Stimulated activated CD8-positive, alpha-beta memory T cell treated with anti-CD3 and anti-CD28 coated beads, Interleukin-12 subunit alpha, Interleukin-12 subunit beta, amount 100 ng/mL, for 24 hours (primary cell): ENCODE results near the gene PALD1.

Experiments
- DNase-seq: peaks from one replicate; pipeline ENCODE4 v3.0.0-alpha.2; 2020; ENCODE audit errors: extremely low read depth

The PALD1 gene

DNA sequence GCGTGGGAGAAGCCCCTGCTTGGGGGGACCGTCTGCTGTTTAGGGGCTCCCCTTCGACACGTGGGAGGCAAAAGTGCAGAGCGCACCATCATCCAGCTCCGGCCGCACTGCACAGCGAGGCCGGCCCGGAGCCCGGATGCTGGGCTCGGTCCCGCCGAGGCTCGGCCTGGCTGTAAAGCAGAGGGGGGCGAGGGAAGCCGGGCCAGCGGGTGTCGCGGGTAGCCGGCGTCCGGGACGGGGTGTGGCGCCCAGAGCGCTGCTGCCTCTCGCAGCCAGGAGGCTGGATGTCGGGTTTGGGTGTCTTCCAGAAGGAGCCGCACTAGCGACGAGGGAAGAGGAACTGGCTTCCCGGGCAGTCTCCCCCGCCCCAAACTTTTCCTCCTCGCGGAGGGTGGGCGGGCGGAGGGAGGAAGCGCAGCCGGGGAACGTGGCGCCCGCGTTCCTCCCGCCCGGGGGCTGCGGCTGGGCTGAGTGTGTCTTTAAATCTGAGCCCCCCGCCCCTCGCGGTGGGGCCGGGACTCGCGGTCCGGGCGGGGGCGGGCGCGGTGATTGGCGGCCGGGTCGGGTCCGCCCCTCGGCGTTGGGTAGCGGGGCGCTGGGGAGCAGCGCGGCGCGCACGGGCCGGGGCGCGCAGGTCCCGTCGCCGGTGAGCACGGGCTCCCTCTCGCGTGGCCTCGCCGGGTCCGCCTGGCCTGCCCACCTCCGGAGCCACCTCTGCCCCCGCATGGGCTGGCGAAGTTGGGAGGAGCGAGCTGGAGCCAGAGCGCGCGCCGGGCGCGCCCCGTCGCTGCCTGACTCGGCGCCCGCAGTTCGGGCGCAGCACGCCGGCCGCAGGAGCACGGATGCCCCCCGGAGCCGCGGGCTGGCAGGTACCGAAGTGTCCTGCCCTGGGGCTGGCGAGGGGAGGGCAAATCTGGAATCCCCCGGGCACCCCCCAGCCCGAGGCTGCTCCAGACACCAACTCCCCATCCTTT lies at the start of gene PALD1:
Gene PALD1 (plus strand): TSS at position 577 of the 974 bp plus-strand sequence. CDS start 47,185 bp downstream, outside the sequence.
- no peak for DNase-seq

DNA sequence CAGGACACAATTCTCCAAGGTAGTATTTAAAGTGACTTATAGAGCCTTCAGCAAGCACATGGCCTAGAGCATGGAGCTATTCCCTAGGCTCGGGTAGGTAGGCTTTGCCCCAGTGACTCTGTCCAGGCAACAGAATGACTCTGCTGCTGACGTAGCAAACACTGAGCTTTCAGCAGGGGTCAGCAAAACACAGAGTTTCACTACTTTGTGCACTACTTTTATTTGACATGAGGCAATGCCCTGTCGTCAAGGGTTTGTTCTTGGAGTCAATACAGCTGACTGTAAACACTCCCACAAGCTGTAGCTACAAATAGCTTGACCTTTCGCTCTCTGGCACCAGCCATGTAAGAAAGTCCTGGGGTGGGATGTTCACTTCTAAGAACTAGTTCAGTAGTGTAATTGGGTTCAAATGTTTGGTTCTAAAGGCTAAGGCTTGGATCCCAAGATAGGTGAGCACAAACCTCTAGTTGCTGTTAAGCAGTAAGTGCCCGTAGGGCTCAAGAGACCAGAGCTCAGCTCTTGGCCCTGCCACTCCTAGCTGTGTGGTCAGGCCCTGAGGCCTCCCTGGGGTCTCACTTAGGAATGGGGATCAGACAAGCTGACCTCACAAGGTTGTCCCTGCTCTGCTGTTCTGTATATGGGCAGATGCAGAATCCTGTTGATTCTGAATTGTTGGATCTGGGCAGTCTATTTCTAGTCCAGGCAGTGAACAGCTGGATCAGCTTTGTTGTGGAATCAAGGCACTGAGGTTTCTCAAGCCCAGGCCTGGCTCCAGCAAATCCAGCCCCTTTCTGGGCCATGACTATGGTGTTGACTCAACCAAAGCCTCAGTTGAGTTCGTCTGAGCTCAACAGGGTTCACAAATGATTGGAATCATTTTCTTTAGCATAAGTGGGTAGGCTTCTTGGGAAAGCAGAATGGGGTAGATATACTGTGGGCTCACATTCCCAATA lies 47.8 kb upstream of the PALD1 start:
- DNase-seq, result no peak

DNA sequence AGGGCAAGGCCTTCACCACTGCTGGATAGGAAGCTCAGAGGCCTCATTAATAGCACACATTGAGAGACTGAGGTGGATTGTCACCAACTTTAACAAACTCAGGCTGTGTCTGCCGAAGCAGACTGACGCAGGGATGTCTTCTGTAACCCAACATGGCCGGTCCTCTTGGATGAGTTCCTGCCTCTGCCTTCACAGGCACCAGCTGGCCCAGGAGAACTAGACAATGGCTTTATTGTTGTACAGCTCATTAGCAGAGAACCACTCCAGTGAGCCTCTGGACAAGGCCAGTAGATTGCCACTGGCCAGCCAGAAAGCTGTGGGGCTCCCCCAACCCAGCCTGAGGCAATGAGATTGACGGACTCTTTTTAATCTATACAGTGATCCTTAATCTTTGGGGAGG lies 46.5 kb upstream of the PALD1 start:
- no peak for DNase-seq

DNA sequence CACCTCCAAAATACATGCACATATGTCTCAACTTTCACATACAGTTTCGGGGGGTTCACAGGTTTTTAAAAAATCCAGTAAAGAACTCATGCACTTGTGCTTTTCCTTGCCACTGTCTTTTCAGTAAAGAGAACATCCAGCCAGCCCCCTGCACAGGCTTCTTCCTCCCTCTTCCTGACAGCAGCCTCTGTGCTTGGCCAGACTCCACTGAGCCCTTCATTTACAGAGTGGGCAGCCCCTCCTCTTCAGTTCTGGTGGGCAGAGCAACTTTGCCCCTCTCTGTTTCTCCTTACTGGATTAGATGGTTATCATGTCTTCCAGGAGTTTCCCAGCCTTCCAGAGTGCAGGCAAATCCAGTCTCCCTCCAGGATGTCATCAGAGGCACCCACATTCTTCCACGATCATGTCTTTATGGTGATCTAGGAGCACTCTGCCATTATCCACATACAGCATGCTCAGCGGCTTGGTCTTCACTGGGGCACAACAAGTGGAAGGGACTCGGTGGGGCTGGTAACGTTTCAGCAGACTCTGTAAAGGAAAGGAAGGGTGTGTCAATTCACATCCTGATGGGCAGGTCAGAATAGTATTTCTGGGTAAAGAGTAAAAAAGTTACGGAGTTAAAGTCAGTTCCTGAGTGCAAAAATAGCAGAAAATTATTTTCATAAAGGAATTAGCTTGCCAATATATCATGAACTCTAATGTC lies 45.9 kb upstream of the PALD1 start:
- DNase-seq, result no peak

DNA sequence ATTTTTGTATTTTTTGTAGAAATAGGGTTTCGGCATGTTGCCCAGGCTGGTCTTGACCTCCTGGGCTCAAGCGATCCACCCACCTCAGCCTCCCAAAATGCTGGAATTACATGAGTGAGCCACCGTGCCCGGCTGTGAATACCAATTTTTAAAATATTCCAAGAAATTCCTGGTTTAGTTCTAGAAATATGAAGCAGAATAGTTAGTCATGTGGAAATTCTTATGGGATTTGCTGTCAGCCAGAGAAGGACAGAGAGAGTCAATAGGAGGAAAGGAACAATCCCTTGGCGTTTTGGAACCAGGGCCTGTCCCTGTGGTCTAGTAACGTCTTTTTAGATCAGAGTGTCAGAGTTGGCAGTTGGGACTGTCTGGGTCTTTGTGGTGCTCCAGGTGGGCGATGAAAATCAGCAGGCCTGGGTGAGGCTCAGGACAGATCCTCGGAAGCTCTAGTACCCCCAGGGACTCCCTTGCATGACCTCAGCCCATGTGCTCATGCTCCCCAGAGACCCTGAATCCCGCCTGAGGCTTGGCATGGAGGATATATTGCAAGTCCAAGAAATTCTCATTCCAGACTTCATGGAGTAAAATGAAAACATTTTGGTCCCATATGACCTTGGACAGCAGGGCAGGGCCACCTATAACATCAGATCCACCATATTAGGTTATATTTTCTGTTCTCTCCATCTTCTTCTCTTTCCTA lies 44.8 kb upstream of the PALD1 start:
- no peak for DNase-seq

DNA sequence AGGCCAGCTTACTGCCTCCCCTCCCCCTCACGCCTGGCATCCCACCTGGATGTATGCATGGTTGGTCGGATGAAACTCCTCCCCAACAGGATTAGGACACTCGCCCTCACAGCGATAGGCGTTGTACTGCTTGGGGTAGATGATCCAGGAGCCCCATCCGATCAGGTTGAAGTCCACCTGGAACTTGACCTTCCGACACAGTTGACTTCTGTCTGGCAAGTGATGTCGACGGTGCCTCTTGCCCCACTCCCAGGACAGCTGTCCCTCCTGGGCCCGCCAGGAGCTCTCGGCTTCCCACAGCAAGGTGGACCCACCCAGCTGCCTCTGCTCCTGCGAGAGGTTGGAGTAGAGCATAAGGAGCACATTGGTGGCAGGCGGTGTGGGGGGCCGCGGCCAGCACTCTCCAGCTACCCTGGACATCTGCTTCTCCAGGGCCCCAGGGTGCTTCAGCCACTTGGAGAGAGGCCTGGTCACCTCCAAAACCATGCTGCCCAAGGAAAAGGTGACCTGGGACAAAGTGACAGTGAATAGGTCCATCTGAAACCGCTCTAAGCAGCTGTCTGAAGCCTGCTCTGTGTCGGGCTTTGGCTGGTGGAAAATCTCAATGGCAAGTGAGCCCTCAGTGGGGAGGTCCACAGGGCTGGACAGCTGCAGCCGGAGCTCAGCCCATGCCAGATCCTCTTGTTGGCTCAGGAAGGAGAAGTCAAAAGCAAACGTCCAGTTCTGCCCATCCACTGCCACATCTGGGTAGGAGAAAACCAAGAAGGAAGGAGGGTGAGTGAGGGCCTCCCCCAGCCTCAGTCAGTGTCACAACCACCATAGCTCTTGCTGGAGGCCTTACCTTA lies 43.1 kb upstream of the PALD1 start:
- DNase-seq, result no peak

DNA sequence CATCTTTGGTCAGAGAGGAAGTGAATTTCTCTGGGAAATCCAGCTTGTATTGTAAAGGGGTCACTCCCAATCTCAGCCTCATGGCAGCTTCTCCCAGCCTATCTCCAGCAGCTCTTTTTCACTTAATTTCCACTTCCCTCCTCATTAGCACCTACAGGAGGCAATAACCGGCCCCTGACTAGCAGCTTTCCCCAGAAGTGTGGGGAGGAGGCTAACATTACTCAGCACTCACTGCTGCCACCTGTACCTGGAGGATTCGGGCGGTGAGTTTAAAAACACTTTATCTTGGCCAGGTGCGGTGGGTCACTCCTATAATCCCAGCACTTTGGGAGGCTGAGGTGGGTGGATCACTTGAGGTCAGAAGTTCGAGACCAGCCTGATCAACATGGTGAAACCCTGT lies 40.8 kb upstream of the PALD1 start:
- DNase-seq, result no peak

DNA sequence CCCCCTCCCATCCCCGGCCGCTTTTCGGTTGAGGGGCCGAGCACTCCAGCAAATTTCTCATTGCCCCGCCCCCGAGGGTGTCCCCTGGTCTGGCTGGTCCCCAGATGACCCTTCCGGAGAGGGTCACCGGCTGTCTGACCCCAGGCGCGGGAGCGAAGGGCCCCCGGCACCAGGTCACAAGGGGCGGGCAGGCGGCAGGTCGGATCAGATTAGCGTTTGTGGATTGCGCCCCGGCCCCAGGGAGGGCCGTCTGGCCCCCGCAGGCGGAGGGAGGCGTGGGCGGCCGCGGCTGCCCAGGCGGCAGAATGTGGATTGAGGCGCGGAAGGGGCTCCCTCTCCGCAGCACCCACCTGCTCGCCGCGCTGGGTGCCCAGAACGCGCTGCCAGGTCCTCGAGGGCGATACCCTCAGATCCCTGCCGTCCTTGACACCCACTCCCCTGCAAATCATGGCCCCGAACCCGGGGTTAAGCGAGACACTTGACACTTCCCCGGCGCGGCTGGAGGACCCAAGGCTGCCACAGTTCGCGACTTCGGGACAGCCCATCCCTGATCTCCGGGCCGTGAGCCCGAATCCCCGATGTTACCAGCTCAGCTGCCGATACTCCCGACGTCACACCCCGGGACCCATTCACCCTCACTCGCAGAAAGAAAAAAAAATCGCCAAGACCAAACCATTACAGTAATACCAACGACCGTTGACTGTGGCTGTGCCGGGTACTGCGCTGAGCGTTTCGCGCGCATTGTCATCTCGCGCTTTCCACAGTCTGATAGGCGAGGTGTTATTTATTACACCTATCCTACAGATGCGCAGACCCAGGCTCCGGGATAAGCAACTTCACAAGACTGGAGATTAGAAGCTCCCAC lies 38.0 kb upstream of the PALD1 start:
- no peak for DNase-seq

DNA sequence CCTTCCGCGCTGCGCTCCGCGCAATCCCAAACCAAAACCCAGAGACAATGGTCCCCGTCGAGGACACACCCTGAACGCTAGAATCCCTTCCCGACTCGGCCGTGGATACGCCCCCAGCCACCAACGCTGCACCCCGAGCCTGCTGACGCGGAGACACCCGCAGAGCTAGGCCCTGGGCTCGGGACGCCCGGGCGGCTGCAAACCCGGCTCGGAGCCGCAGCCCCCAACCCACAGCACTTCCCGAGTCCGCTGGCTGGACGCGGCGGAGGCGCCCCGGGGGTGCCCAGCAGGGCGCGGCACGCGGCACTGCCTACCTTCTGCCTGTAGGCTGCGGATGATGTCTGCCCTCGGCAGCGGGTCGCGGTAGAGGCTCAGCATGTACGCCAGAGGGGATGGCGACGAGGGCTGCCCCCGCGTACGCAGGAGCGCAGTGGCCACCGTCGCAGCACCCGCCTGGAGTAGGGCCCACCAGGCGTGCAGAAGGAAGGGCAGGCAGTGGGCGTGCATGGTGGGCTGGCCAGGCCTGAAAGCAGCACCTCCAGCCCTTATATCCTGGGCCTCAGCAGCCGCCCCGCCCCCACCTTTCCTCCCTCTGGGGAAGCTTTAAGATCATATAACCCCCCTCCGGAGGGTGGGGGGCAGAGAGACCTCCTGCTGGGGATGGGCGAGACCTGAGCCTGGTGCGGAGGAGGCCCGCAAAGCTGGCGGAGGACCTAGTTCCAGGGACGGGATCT lies 37.2 kb upstream of the PALD1 start, which contains the start of gene NODAL:
Gene NODAL (minus strand): TSS at position 521 of the 734 bp plus-strand sequence. CDS start 14 bp downstream, at position 507.
- no peak for DNase-seq

DNA sequence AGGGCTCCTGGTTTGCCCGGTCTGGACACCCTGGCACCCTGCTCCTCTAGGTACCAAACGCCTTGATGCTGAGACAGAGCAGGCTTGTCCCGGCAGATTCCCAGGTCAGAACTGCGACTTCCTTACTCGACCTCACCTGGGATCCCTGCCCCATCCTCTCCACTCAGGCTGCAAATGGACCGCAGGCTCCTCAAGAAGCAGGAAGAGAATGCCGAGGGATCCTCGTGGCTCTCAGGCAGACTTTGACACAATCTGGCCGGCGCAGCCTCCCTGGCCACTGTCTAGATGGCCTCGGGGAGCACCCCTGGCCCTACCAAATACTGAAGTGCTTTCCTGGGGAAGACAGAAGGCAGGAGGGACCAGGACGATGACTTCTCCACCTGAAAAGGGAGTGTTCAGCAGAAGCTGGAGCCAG lies 36.7 kb upstream of the PALD1 start:
- DNase-seq, result no peak

DNA sequence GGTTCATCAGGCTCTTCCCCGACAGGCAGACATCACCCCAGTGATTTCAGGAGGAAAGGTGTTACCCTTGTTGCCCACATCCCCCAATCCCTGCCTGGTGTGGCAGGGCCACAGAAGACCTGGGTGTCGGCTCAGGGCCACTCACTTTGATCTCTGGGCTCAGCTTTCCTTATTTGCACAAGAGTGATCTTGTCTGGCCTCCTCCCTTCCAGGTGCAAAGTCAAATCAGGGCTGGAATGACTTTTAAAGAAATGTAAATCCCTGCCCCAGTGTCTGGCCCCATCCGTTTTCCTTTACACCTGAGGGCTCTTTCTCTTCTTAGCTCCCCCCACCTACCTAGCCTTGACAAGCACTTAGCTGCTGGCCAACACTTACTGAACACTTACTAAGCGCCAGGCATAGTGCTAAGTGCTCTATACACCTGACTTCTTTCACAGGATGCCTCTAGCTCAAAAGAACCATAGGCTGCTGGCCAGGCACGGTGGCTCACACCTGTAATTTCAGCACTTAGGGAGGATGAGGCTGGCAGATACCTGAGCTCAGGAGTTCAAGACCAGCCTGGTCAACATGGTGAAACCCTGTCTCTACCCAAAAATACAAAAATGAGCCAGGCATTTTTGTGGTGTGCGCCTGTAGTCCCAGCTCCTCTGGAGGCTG lies 36.1 kb upstream of the PALD1 start:
- no peak for DNase-seq

DNA sequence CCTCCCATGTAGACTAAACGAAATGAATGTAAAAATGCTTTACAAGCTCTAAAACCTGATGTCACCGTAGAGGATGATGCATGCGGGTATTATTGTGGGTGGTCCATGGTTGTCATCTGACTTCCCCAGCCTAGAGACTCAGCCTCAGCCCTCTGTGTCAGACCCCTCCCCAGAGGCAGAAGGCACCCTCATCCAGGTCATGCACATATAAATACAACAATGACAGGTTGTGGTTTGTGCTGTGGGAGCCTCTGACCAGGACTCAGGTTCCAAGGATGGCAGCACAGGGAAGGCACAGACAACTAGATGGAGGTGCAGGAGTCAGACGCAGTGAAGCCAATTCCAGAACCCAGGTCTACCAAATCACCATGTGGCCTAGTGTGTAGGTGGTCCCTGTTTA lies 33.8 kb upstream of the PALD1 start:
- no peak for DNase-seq

DNA sequence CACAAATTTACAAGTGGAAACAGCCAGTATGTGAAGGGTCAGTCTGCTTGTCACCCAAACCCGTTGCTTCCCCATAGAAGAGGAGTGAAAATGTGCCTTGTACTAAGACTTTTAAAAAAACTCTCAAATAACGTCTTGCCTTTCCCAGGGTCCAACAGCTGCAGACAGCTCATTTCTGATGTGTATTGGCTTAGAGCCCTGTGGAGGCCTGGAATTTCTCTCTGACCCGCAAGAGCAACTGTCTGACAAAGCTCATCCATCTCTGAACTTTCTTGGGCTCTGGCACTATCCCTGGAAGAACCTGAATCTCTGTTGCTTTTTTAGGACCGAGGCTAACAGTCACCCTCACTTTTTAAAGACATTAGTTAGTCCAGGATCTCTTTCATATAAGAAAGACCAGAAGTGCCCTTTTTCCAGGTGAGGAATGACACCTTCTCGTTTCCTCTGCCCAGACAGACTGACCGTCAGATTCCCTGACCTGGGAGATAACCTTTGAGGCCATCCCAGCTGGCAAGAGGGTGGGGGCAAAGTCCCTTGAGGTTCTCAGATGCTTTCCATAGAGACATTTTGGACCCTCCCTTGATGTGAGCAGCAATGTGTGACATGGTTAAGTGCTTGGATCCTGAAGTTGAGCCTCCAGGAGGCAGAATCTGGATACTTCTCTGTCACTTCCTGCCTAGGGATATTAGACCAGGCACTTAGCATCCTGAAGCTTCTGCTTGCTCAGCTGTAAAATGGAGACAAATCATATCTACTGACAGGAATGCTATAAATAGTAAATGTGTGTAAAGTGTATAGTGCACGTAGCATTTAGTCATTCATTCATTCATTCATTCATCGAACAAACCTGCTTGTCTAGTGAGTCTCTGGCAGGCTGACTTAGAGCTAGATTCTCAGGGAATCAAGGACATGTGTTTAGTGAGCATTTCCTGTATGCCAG lies 32.6 kb upstream of the PALD1 start:
- DNase-seq, result no peak

DNA sequence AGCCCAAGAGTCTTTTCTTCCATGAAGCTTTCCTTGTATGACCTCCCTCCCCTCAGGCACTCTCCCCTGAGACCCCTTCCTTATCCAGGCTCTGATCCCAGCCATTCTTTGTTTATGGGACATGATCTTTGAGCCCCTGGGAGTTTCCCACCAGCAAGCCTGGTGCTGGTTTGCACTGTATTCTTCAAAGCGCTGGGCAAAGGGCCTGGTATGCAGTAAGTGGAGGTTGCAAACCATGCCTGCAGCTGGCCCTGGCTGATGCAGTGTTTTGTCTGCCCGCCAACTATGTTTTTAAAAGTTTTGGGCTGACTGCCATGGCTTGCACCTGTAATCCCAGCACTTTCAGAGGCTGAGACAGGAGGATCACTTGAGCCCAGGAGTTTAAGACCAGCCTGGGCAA lies 30.3 kb upstream of the PALD1 start:
- DNase-seq, result no peak

DNA sequence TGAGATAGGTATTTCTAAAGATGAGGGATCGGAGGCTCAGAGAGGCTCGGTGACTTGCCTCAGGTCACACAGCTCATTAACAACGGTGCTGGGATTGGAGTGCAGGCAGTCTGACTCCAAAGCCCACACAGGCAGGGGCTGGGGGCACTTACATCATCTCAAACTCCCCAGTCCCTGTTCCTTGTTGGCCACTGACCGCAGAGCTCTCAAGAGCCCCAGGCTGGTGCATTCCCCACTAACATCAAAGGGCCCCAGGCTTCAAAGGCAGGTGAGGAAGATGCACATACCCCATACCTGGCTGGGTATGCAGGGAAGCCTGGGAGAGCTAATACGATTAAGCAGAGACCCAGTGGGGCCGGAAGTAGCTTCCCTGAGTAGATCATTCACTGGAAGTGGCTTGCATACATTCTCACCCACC lies 23.3 kb upstream of the PALD1 start:
- no peak for DNase-seq

DNA sequence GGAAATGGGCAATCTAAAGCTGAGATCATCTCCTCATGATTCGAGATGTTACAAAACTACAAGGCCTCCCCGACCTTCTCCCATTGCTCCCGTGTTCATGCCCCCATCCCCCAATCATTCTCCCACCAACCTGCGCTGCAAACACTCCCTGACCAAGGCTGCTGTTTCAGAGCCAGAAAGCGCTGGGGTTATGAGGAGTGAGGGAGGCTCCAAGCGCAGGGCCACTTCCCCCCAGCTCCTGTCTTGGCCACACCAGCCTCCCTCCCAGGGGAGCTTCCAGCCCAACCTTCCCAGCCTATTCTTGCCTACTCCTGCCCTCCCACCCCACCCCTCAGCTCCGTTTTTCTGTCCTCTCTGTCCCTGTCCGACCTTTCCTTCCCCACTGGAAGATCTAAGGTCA lies 22.4 kb upstream of the PALD1 start:
- no peak for DNase-seq
